HG03469 (cell line): Measurements from ENCODE around the gene CDC25A.

Experiments
- ATAC-seq: cut with Tn5 transposase; IDR thresholded peaks from one replicate; pipeline ENCODE4 v1.9.1; 2021; ENCODE audit warnings: mild to moderate bottlenecking, moderate library complexity, moderate number of reproducible peaks; ENCODE audit not compliant: unreplicated experiment

Gene CDC25A

DNA sequence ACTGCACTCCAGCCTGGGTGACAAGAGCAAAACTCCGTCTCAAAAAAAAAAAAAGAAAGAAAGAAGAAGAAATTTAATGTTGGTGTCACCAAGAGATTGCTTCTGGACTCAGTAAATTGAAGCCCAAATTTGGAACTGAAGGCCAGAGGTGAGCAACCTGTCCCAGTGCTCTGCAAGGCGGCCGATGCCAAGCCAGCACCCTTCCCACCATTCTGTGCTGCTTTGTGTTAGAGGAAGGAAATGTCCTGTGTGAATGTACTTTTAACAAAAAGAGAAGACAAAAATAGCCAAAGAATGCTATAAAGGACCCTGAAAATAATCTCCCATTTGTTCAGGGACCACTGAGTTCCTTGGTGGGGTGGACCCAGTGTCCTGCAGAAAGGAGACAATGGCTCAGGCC, 44.6 kb downstream of the CDC25A start:
- ATAC-seq: no peak

DNA sequence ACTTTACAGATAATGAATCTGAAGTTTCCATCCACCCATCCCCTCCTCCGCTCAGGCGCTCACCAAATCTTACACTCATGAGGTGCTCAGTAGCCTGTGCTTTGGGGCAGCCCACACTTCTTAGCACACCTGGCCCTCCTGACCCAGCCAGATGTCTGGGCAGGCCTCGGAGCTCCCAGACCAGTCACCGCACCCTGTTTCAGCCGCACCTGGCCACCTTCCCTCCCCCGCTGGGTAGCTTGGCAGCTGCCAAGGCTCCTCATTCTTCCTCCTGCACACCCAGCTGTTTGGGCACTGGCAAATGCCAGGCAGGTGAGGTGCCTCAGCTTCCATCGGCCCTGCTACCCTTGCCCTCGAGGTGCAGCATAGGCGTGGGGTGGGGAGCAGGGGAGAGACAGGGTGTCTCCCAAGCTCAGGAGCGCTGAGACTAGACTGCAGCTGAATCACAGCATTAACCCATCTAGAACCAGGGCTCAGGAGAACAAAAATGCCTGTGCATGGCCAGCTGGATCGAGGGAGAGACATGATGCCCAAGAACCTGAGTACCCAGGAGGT, 45.8 kb downstream of the CDC25A start:
- no peak for ATAC-seq

DNA sequence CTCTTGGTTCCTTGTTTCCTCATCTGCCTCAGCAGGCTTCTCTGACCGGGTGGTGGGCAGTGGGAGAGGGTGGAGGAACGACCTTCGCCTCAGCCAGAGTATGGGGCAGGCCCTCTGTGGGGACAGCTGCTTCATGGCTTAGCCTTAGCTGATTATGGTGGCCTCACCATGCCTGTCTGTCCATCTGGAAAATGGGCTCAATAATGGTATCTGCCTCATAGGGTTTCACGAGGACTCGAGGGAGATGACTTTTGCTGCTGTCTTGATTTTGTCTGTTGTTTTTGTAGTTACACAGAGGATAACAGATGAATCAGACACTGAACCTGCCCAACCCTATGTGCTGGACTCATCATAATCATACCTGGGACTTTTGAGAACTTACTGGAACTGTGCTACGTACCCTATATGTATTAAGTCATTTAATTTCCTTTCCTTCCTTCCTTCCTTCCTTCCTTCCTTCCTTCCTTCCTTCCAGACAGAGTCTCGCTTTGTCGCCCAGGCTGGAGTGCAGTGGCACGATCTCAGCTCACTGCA, 46.5 kb downstream of the CDC25A start:
- ATAC-seq: no peak

DNA sequence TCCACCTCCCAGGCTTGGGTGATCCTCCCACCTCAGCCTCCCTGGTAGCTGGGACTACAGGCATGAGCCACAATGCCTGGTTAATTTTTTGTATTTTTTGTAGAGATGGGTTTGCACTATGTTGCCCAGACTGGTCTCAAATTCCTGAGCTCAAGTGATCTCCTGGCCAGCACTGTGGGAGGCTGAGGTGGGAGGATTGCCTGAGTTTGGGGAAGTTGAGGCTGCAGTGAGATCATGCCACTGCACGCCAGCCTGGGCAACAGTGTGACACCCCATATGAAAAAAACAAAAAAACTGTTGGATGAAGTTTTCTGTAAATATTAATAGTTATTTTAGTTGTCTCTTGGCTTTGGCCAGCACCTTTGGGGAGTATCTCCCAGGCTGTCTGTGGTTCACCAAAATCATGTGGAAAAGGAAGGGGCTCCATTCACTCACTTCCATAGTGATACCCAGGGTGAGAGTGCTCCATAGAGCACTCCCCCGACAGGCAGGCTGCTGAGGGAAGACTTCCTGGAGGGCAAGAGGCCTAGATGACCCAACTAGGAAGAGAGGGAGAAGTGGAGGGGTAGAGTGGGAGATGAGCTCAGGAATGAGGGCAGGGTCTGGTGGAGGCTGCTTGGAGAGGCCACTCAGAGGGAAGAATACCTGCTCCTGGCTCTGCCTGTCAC, 47.1 kb downstream of the CDC25A start:
- no peak for ATAC-seq

DNA sequence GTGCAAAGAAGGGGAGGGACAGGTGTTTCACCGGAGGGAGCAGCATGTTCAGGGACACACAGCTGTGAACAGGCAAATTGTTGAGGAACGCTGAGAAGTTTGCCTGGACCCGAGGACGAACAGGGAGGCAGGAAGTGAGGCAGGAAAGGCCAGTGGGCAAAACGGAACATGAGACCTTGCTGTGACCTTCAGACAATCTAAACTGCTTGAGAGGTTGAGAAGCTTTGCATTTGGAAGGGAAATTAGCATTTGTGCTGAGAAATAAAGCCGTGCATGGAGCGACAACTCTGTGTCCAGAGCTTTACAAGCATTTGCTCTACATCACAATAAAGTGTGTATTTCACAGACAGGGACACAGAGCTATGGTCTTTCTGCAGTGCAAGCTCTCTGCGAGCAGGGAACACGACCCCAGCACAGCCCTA, 47.9 kb downstream of the CDC25A start:
- ATAC-seq: no peak

DNA sequence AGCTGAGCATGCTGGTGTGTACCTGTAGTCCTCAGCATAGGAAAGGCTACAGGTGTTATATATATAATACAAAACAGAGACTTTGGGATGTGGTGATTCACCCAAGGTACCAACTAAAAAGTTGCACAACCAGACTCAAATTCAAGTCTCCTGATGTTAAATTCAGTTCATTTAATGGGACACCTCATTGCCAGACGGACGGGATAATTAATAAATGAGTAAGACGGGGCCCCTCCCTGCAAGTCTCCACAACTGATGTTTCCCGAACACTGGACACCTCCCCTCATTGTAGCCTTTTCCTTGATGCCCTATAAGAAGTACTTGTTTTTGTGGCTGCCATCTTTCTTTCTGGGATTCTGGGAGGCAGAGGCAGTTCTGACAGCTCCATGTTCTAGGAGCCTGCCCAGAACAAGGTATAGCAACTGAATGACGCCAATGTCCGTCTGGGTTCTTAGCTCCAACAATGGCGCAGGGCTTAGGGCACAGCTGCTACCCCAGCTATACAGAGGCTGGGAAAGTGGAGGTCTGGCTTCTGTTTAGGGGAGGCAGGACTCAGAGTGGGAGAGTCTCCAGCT, 50.7 kb downstream of the CDC25A start:
- ATAC-seq: no peak

DNA sequence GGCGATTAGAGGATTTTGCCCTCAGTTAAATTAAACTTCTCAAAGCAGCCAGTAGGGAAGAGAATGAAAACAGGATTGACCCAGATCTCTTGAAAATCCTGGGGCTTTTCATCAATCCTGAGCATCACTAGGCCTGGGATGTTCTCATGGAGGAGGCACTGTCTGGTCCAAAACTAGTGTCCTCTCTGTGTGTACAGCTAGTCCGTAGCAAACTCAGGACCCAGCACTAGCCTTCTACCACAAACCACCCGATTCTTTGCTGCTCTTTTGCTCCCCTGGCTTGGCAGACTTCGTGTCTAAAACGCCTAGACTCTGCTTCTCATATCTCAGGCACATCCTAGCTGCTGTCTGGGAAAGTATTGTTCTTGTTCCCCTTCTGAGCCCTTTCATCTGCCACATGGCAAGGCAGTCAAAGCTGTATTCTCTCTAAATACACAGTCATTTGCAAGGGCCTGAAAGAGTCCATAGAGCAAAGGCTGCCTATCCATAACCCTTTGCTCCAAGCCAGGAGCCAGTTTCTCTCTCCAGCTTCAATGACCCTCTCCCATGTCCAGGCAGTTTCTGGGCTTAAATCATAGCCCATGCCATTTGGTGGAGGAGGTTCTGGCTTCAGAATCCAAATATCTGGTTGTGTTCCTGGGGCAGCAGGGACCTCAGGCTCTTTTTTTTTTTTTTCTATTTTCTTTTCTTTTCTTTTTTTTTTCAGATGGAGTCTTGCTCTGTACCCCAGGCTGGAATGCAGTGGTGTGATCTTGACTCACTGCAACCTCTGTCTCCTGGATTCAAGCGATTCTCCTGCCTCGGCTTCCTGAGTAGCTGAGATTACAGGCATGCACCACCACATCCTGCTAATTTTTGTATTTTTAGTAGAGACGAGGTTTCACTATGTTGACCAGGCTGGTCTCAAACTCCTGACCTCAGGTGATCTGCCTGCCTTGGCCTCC, 52.4 kb downstream of the CDC25A start:
- no peak for ATAC-seq

DNA sequence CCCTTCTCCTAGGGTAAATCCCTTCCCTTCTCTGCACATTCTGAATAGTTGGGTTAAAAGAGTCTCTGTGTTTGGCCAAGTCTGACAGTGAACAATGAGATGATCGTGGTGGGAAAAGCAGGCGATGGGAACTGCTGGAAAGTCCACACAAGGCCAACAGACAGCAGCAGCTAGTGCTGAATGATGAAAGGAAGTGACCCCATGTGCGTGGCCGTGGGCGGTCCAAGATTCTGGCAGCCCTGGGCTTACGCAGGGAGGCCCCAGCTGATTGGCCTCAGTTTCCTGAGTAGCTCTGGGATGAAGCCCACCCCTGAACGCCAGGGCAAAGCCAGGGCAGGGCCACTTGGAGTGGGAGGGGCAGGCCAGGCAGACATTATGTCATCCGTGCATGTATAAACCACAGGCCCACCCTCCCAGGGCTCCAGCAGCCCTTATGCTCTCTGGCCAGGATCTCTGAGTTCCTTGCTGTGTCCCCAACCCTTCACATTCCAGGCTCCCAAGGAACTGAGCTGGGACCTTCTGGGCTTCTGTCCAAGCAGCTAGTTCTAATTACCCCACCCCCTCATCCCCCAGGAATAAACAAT, 57.8 kb downstream of the CDC25A start:
- ATAC-seq: no peak

DNA sequence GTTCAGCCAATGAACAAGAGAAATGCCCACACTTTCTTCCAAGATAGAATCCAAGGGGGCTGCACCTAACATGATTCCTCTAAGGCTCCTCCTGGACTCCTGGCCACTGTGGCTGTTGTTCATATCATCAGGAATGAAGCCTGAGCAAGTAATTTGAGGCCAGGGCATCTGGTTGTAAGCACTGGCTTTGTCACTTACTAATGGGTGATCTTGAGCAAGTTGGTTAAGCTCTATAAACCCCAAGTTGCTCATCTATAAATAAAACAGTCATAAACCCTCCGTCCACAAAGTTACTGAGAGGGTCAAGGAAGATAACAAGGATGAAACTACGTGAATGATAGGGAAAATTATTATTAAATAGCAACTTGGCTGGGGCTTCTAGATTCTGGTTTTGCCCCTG, 58.3 kb downstream of the CDC25A start:
- no peak for ATAC-seq

DNA sequence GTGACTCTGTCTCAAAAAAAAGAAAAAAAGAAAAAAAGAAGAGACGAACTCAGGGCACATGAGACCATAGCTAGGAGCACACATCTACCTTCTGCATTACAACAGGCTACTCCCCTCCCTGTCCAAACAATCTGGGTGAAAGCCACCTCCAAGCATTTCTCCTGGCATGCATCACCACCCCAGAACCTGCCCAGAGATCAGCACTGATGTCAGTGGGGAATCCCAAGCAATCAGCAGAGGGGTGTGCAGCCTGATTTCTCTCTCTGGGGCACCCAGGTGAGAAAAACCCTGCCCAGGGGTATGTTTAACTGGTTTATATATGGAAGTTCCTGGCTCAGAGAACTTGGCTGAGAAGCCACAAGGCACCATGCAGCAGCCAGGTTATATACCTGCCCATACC, 59.4 kb downstream of the CDC25A start:
- no peak for ATAC-seq

DNA sequence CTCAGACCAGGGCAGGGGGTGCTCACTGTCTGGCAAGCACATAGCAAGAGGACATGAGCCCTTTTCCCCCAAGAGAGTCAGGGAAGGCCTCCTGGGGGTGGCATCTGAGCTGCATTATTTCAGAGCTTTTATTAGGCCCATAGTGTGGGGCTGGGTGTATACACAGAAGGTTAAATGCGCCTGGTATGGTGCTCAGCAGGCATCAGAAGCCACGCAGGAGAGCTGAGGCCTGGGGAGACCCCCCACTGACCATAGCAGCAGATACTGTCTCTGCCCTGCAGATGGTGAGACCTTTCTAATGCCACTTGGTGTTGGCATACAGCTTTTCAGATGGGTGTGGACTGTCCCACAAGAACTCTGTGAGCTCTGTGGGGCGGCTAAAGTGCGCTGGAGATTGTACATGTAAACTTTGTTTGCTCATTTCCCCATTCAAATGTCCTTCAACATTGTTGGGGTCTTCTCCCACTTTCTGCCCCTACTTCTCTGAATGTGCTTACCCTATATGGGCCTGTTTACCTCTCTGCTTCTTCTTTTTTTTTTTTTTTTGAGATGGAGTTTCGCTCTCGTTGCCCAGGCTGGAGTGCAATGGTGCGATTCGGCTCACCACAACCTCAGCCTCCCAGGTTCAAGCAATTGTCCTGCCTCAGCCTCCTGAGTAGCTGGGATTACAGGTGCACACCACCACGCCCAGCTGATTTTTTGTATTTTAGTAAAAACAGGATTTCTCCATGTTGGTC, 62.2 kb downstream of the CDC25A start:
- ATAC-seq: no peak

DNA sequence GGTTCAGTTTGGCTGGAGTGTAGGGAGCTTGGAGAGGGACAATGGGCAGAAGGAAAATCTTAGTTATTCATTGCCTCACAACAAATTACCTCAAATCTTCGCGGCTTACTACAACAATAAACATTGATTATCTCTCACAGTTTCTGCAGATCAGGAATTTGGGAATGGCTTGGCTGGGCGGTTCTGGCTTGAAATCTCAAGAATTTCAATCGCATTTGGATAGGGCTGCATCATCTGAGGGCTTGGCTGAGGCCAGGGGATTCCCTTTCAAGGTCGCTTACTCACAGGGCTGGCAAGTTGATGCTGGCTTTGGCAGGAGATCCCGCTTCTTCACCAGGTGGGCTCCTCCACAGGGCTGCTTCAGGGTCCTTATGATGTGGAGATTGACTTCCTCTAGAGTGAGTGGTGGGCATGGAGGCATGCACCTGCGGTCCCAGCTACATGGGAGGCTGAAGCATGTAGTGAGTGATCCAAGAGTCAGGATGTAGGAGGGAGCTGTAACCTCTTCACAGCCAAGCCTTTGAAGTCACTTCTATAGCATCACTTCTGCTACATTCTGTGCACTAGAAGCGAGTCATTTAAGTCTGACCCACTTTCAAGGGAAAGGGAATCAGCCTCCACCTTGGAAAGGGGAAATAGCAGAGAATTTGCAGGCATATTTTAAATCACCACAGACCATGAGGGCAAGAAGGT, 63.1 kb downstream of the CDC25A start:
- ATAC-seq: no peak

DNA sequence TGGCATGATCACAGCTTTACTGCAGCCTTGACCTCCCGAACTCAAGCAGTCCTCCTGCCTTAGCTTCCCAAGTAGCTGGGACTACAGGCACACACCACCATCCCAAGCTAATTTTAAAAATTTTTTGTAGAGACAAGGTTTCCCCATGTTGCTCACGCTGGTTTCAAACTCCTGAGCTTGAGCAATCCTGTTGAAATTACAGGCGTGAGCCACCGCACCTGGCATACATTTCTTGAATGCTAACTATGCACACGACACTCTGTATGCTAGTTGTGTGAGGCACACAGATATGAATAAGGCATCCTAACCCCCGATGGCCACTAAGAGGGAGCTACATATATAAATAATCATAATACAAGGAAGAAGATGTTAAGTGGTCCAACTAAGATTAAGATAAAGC, 64.9 kb downstream of the CDC25A start:
- ATAC-seq: no peak

DNA sequence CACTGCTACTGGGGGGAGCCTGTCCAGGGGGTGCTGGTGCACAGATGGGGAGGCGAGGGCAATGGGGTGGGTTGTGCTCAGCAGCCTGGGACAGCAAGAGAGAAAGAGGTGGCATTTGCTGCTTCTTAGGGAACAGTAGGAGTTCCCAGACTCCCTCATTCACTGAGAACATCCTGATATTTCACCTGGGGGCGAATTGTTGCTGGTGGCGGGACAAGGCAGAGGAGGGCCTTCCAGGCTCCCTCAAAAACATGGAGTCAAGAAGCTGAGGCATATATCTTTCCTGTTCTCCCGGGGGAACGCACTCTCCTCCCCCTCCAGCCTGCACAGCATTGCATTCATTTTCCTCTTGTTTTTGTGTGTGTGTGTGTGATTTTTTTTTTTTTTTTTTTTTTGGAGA, 65.7 kb downstream of the CDC25A start:
- no peak for ATAC-seq

DNA sequence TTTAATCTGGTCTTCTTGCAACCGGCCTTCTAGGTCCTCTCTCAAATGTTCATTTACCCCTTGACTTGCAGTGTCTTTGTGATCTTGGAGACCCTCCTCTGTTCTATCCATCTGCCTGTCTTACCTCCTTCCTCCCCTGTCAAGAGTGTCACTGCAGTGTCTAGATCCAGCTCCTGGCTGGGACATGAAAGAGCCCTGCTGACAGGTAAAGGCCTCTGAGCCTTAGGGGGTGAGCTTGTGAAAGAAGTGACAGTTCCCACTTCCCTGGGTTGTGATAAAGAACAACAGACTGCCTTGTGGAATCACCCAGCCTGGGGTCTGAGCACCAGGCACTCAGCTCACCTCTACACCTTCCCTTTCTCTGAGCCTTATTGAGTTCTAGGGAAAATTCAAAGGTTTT, 68.0 kb downstream of the CDC25A start:
- ATAC-seq: no peak

DNA sequence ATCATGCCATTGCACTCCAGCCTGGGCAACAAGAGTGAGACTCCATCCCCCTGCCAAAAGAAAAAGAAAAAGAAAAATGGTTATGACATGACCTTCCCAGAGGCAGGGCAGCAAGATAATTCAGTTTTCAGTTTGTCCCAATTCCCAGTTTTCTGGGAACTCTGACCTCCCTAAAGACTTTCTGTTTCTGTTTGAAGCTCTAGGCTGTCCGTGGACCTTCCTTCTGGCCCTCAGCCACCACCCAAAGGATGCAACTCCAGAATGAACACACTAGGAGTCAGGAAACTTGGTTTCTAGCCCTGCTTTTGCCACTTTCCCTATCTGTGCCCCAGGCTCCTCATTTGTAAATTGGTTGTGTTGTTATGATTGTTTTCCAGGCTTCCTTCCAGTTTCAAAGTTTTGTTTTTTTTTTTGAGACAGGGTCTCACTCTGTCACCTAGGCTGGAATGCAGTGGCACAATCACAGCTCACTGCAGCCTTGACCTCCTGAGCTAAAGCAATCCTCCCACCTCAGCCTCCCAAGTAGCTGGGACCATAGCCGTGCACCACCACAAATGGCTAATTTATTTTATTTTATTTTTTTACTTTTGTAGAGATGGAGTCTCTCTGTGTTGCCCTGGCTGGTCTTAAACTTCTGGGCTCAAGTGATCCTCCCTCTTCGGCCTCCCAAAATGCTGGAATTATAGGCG, 68.6 kb downstream of the CDC25A start:
- no peak for ATAC-seq

DNA sequence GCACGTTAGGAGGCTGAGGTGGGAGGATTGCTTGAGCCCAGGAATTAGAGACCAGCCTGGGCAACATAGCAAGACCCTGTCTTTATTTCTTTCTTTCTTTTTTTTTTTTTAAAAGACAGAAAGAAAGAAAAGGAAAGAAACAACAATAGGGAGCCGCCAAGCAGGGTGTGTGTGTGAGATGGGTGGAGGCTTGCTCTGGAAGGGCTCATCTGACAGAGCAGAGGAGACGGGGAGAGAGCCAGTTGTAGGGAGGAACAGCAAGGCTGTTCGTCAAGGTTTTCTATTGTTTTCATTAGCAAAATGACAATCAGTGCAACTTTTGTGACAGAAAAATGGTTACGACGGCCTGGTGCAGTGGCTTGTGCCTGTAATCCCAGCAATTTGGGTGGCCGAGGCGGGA, 69.3 kb downstream of the CDC25A start:
- no peak for ATAC-seq

DNA sequence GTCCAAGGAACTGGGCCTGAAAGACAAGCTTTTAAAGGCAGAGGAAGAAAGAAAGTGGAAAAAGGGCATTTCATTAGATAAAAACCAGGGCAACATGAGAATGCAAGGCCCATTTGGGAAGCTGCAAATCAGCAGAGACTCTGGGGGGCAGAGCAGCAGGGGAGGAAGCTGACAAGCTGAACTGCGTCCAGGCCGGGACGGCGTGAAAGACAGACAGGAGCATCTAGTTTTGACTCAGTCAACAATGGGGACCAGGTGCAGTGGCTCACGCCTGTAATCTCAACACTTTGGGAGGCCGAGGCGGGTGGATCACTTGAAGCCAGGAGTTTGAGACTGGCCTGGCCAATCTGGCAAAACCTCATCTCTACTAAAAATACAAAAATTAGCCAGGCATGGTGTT, 69.9 kb downstream of the CDC25A start:
- no peak for ATAC-seq

DNA sequence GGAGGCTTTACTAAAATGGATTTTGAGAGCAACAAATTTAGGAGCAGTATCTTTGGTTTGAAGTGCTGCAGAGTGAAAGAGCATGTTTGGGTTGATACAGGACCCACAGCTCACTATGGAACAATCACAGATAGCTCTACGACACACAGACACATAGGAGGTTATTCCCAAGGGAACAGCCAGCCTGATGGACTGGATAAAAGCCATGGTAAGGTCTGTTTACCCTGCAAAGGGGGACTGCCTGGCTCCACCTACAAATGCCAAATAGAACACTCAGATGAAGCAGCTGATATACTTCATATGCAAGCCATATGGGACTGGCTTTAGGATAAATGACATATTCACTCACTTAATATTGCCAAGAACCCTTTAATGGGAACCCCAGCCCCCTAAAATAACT, 75.4 kb downstream of the CDC25A start:
- ATAC-seq: no peak
